Iris pigment epithelial cell (primary cell): ENCODE data around the gene KCNQ2.
"Not testable (repeated sequence)": the region's sequence is repeated elsewhere in the genome, so short reads cannot be mapped to it uniquely, and the experiment has no call there.

Source experiments
- DNase-seq: peaks from one replicate; pipeline ENCODE4 v3.0.0-alpha.2; 2011; ENCODE audit warnings: low read depth

The KCNQ2 gene

GRCh38 chr20:63490416-63490815 lies 18.0 kb upstream of the KCNQ2 start:
- no peak for DNase-seq

GRCh38 chr20:63488315-63489251 lies 16.1 kb upstream of the KCNQ2 start:
- DNase-seq: no peak

- no peak for DNase-seq
Observed at GRCh38 chr20:63487781-63488241, 15.4 kb upstream of the KCNQ2 start.

GRCh38 chr20:63487116-63487764 lies 14.8 kb upstream of the KCNQ2 start:
- DNase-seq: no peak

GRCh38 chr20:63486300-63486855 lies 13.9 kb upstream of the KCNQ2 start:
- no peak for DNase-seq

GRCh38 chr20:63484651-63485403 lies 12.4 kb upstream of the KCNQ2 start:
- DNase-seq: no peak

- no peak for DNase-seq
Observed at GRCh38 chr20:63484236-63484635, 11.8 kb upstream of the KCNQ2 start.

- no peak for DNase-seq
Observed at GRCh38 chr20:63483834-63484233, 11.4 kb upstream of the KCNQ2 start.

- no peak for DNase-seq
Observed at GRCh38 chr20:63482021-63482587, 9.6 kb upstream of the KCNQ2 start.

GRCh38 chr20:63481503-63481902 lies 9.0 kb upstream of the KCNQ2 start:
- no peak for DNase-seq

GRCh38 chr20:63479695-63480419 lies 7.4 kb upstream of the KCNQ2 start:
- not testable (repeated sequence) for DNase-seq

- no peak for DNase-seq
Observed at GRCh38 chr20:63478346-63479302, 6.2 kb upstream of the KCNQ2 start.

GRCh38 chr20:63477944-63478343 lies 5.5 kb upstream of the KCNQ2 start:
- DNase-seq: no peak

GRCh38 chr20:63477061-63477616 lies 4.7 kb upstream of the KCNQ2 start:
- DNase-seq: no peak

- peak; percentile 32 for DNase-seq
Observed at GRCh38 chr20:63475209-63475608, 2.8 kb upstream of the KCNQ2 start.

GRCh38 chr20:63473555-63474449 lies 1.3 kb upstream of the KCNQ2 start:
- DNase-seq: no peak

GRCh38 chr20:63472862-63473390 lies 471 bp upstream of the KCNQ2 start:
- no peak for DNase-seq

GRCh38 chr20:63471717-63471980 lies 806 bp downstream of the KCNQ2 start:
- no peak for DNase-seq
